SKM-1 (cell line): ENCODE results near the gene PIK3C2G.

ENCODE experiments used
- DNase-seq: peaks from one replicate; lab custom pipeline; 2025; ENCODE audit not compliant: unreplicated experiment; lab: John Stamatoyannopoulos, UW

PIK3C2G gene

GRCh38 chr12:18552829-18553228, 291.5 kb downstream of the PIK3C2G start:
- DNase-seq: no peak

DNA sequence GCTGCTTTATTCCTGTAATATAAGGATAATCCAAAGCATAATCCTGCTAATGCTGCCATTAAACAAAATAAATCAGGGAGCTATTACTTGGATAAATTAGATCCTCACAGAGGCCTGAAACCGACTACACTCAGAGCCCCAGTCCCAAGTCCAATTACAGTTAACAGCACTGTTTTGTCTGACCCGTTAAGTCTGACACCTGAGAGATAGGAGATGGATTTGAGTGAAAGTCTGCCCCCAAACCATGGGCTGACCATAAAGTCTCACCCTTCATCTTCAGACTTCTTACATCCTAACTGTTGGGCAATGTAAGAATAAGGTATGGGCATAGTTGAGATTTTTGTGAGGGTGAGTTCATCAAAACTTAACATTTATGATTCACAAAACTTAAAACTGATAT, 294.8 kb downstream of the PIK3C2G start:
- DNase-seq: no peak

GRCh38 chr12:18559242-18559641, 297.9 kb downstream of the PIK3C2G start:
- DNase-seq: no peak

- DNase-seq: no peak
Measured at GRCh38 chr12:18562531-18562930, 301.2 kb downstream of the PIK3C2G start.

GRCh38 chr12:18564306-18564705, 303.0 kb downstream of the PIK3C2G start:
- no peak for DNase-seq

- no peak for DNase-seq
Measured at GRCh38 chr12:18567787-18568186, 306.5 kb downstream of the PIK3C2G start.

DNA sequence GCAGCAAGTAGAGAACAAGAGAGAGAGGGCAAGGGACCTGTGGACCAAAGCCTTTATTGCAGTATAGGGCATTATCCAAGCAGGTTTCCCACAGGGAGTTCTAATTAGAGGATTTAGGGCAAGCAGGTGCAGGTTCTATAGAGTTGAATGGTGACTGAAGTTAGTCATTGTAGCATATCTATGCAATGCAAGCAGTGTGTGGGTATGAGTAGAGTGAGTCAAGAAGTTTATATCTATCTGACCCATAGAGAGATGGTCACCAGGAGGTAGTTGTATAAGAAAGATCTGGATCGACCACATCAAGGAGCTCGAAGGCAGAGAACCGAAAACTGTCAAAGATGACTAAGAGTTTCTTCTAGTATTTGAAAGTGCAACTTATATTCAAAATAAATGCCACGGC, 309.2 kb downstream of the PIK3C2G start:
- no peak for DNase-seq

- no peak for DNase-seq
Measured at GRCh38 chr12:18576104-18576626, 314.8 kb downstream of the PIK3C2G start.

GRCh38 chr12:18576648-18577047, 315.3 kb downstream of the PIK3C2G start:
- DNase-seq: no peak

DNA sequence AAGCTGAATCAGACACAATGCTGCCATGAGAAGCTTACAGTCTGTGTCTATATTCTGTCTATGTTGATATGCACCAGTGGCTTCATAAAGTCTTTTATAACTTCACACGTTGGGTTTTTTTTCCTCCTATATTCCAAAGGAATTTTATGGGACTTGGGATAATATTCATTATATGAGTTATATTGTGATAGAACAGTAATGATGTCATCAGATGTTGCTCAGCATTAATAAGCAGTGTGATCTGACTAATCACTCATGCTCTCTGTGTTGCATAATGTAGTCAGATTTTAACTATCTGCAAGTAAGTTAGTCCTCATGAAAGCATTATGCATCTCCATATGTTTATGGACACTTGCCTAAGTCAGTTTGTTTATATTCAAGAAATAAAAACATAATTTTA, 316.9 kb downstream of the PIK3C2G start:
- no peak for DNase-seq

GRCh38 chr12:18580291-18580690, 319.0 kb downstream of the PIK3C2G start:
- no peak for DNase-seq

- DNase-seq: no peak
Measured at GRCh38 chr12:18580706-18581105, 319.4 kb downstream of the PIK3C2G start.

DNA sequence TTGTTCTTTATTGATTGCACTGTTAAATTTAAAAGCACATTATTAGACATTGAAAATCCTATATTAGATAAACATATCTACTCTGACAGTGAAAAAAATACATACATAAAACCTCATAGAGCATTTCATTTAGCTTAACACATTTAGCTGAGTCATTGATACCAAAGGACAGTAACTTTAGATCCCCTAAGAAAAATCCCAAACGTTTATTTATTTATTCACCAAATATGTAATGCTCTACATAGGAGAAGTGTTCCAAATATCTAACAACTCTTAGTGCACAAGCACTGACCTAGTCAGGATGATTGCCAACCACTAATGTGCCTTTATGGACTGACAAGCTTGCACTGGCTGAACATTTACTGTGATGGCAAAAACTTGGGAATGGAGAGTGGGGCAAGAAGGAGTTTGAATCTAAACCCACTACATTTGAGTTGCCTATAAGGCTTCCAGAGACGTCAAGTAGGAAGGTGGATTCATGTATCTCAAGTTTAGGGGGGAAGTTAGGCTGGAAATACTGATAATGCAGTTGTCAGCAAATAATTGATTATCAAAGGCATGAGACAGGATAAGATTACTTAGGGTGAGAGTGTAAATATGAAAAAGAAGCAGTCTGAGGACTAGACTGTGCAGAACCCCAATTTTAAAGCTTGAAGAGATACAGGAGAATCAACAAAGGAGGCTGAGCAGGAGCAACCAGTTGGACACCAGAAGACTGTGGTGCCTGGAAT, 320.1 kb downstream of the PIK3C2G start:
- DNase-seq: no peak

DNA sequence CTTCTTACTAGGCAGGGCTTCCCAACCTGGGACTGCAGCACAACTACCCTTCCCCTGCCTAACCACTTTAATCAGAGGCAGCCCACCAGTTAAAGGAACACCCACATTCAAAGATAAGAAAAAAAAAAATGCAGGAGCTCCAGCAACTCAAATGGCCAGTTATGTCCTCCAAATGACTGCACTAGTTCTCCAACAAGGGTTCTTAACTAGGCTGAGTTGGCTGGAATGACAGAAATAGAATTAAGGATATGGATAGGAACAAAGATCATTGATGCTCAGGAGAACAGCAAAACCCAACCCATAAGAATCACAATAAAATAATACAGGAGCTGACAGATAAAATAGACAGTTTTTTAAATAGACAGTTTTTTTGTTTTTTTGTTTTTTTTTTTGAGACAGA, 322.3 kb downstream of the PIK3C2G start:
- DNase-seq: no peak

DNA sequence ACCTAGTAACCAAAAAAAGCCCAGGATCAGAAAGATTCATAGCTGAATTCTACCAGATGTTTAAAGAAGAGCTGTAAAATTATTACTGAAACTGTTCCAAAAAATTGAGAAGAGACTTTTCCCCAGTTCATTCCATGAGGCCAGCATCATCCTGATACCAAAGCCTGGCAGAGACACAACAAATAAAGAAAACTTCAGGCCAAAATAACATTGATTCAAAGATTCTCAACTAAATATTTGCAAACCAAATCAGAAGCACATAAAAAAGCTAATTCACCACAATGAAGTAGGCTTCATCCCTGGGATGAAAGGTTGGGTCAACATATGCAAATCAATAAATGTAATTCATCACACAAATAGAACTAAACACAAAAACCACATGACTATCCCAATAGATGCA, 325.3 kb downstream of the PIK3C2G start:
- DNase-seq: no peak

DNA sequence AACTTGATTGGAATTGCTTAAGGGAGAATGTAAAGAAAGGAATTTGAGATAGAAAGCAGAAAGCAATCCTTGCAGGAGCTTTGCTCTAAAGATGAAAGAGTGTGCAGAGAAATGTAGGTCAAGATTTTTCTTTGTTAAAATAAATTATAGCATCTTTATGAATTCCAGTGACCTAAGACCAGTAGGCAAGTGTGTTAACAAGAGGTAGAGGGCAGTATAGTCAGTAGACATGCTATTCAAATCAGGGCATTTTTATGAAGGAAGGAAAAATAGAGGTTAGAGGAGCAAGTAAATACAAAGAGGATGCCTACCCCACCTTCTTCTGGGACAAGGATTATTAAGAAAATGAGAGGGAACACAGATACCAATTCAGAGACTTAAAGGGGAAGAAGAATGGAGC, 328.0 kb downstream of the PIK3C2G start:
- DNase-seq: no peak

GRCh38 chr12:18591473-18591872, 330.2 kb downstream of the PIK3C2G start:
- no peak for DNase-seq

DNA sequence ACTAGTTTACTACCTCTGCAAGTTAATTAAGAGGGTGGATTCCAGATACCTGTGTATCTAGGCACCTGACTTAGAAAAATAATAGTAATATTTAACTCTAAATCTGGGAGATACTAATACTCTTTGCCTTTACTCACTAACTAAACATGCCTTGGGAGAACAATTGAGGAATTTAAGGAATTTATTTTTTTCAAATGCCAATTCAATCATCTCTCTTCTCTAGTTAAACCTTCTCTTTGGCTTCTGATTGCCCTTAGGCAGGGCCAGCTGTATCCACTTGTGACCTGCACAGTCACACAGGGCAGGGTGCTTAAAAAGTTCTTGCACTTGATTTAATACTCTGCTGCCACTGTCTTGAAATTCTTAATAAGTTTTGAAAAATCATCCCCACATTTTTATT, 334.1 kb downstream of the PIK3C2G start:
- no peak for DNase-seq

GRCh38 chr12:18601962-18602361, 340.6 kb downstream of the PIK3C2G start:
- DNase-seq: no peak

DNA sequence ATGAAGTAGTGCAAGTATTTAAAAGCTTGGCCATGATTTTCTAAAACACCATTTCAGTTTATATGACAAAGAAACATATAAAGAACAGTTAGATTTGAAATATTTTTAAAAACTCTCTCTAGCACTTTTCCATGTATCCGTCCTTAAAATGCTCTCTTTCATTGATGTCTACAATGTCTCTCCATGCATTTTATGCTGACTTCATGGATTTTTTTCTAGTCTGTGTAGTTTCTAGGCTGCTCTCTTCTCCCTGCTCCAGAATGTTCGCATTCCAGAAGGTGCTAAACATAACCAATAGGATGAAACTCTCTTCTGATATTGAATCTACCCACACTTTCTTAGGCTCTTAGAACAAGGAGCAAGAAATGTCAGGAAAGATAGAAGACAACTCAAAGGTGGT, 351.7 kb downstream of the PIK3C2G start:
- no peak for DNase-seq

GRCh38 chr12:18620986-18621385, 359.7 kb downstream of the PIK3C2G start:
- DNase-seq: no peak

DNA sequence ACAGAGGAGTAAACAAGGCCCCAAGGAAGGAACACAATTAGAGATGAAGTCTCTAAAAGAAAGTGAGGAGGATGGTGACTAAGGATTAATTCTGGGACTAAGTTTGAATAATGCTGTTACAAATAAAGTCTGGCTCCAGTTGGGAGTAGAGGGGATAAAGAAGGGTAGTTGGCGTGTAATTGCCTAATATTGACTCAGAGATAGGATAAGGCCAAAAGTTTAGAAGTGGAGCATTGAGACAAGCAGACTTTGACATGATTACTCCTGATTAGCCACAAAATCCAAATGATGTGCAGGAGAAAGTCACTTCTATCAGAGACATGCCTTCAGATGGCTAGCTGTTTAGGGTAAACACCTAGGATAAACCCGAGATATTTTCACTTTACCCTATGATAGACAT, 368.1 kb downstream of the PIK3C2G start:
- DNase-seq: no peak

GRCh38 chr12:18629916-18630315, 368.6 kb downstream of the PIK3C2G start:
- DNase-seq: no peak
